GM18498 (cell line): ENCODE data around the gene OGFOD1.
A peak's percentile ranks its signal among the peaks of the same experiment; 100 is the strongest.
"Not testable (repeated sequence)": the region's sequence is repeated elsewhere in the genome, so short reads cannot be mapped to it uniquely, and the experiment has no call there.

Experiments used
- ATAC-seq: cut with Tn5 transposase; IDR thresholded peaks from one replicate; pipeline ENCODE4 v1.9.1; 2021; ENCODE audit warnings: mild to moderate bottlenecking, moderate library complexity; ENCODE audit not compliant: unreplicated experiment

Gene OGFOD1

DNA sequence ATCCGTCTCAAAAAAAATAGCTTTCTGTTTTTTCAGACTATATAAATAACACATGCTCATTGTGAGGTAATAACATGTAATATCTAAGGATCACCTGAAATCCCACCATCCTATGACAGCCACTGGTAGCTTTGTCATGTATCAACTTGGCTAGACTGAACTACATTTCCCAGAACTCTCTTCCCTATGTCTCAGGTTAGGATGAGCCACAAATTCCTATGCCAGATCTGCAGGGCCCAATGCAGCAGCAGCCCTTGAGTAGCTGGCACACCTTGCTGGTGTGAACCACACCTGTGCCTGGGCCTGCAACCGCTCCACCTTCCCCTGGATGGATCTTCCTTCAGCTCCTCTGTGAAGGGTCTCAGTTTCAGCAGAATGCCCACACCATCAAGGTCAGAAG is 28.1 kb downstream of the OGFOD1 start:
- no peak for ATAC-seq

DNA sequence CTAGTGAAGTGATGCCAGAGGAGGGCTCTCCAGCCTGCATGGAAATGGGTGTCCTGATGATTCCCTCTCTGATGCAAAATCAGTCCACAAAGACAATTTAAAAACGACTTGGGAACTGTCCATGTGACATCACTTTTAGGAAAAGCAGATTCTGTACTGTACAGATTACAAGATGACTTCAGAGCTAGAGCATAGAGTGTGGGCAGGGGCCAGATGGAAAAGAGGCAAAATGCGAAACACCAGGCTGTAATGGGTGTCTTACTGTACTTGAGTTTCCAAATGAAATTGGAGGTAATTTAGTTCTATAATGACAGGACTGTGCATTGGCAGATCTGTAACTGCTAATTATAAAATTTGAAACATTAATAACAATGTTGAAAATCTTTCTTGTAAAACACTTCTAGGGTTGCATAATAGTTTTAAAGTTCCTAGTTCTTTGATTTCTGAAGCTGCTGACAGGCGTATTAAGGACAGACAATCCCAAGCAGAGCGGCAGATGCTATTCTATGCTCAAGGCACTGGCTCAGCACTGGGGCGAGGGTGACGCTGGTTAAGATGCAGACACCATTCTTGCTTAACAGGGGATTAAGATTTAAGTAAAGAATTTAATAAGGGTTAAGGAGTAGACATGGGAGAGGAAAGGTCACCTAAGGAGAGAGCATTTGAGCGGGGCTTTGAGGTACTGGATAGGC is 29.6 kb downstream of the OGFOD1 start:
- no peak for ATAC-seq

DNA sequence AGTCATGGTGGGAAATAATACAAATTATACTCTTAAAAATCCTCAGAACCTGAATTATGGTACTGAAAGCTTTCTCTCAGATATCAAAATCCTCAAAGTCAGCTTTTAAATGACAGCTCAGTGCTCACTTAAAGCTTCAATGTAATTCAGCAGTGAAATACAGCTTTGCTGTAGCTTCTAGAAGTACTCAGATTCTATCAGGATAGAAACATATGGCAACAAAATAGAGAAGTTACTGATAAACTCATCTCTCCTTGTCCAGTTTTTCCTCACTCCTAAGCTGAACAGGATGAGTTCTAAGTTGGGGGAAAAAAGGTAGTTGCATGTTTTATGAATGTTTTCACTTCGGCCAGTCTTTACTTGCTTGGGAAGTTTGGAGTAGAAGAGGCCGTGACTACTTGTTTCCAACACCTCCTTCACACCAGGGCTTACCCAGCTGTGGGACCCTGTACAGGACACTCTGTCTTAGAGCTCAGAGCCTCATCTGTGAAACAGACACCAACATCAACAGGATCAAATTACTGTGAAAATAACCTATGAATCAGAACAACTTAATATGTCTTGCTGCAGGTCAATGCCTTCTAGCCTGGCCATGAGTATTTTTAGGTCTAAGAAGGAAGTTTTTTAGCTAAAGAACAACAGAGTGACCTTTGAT is 30.2 kb downstream of the OGFOD1 start:
- ATAC-seq = no peak

DNA sequence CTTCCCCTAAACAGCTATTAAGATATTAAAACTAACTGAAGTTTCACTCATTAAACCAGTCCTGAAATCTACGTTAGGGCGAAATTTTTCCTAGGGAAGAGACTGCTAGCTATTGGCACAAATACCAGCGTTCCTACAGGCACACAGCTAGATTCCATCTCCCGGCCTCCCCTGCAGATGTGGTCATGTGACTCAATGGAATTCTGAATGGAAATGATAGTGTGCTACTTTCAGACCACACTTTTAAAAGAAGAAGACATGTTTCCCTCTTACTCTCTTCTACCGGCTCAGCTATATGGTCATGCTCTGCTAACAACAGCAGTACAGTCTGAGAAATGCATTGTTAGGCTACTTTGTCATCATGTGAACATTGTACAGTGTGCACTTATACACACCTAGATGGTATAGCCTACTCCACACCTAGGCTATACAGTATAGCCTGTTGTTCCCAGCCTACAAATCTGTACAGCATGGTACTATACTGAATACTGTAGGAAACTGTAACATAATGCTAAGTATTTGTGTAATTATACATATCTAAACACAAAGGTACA is 31.4 kb downstream of the OGFOD1 start:
- ATAC-seq = no peak

DNA sequence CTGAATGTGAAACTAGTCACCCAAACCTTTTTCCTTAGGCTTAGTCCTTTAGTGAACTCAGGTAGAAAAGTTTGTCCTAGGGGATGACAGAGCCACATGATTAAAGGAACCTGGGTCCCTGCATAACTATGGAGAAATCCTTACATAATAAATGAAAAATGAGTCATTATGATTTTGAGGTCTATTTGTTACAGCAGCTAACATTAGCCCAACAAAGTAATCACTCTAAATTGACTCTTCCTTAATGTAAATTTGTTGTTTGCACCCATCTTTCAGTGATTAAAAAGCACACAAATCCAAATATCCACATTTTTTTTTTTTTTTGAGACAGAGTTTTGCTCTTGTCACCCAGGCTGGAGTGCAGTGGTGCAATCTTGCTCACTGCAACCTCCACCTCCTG is 32.0 kb downstream of the OGFOD1 start:
- no peak for ATAC-seq

DNA sequence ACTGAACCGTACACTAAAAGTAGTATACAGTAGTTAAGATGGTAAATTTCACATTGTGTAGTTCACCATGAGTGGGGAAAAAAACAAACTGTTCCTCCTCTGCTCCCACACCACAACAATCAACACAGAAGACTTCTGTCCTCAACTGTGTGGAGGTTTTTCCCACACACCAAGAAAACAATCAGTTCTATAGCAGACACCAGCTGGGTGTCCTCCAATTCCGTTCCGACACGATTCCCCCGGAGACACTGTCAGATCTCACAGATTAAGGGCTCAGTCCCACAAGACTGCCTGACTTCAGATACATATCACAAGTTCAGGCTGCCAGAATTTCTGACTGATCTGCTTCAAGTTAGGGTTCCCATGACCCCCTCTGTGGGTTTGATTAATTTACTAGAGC is 36.7 kb downstream of the OGFOD1 start:
- no peak for ATAC-seq

DNA sequence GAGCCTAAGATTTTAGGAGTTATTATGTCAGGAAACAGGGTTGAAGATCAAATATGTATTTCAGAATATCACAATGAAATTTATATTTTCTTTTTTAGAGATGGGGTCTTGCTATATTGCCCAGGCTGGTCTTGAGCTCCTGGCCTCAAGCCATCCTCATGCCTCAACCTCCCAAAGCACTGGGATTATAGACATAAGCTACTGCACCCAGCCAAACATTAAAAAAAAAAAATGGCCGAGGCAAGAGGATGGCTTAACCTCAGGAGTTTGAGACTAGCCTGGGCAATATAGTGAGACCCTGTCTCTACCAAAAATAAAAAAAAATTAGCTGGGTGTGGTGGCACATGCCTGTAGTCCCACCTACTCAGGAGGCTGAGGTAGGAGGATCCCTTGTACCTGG is 37.5 kb downstream of the OGFOD1 start:
- ATAC-seq = not testable (repeated sequence)

DNA sequence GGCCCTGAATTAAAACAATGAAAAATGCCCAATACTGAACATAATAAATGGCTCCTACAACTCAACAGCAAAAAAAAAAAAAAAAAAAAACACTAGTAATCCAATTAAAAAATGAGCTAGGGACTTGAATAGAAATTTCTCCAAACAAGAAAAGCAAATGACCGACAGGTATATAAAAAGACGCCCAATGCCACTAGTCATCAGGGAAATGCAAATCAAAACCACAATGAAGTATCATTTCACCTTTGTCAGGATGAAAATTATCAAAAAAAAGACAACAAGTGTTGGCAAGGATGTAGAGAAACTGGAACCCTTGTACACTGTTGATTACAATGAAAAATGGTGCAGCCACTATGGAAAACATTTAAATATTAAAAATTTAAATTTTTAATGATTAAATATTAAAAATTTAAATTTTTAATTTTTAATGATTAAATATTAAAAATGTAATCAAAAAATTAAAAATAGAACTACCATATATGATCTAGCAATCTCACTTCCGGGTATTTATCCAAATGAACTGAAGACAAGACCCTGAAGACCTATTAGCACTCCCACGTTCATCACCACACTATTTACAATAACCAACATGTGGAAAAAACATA is 40.4 kb downstream of the OGFOD1 start:
- no peak for ATAC-seq

DNA sequence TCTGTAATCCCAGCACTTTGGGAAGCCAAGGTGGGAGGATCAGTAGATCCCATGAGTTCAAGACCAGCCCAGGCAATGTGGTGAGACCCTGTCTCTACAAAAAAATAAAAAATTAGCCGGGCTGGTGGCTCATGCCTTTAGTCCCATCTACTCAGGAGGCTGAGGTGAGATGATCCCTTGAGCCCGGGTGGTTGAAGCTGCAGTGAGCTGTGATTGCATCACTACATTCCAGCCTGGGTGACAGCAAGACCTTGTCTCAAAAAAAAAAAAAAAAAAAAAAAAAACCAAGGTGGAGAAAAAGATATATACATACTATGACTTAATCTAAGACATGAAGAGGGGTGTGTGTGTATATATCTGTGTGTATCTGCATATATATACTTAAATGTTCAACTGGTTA is 41.8 kb downstream of the OGFOD1 start:
- ATAC-seq = no peak

DNA sequence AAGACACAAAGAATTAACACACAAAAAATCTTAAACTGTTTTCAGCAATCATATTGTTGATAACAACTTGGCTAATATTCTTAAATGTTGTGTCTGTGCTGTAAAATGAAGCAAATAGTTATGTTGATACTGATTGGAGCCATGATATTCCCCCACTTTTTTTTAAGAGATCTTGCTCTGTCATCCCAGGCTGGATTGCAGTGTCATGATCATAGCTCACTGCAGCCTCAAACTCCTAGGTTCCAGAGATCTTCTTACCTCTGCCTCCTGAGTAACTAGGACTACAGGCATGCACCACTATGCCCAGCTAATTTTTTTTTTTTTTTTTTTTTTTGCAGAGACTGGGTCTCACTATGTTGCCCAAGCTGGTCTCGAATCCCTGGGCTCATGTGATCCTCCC is 42.5 kb downstream of the OGFOD1 start:
- ATAC-seq = no peak

DNA sequence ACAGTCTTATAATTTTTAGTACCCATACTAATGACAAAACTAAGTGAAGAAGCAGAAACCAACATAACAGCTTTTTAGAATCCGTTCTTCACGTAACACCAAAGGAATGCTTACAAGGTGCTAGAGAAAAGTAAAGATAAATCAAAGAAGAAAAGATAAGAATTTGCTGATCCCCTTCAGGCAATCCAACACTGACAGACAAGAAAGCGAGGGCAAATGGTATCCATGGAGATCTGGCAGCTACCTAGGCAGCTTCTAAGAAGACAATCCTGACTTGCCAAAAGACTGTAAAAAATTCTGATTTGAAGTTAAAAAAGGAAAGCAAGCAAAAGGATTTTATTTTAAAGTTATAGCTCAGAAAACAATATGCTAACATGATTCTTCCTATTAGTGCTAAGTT is 53.8 kb downstream of the OGFOD1 start:
- ATAC-seq = no peak

DNA sequence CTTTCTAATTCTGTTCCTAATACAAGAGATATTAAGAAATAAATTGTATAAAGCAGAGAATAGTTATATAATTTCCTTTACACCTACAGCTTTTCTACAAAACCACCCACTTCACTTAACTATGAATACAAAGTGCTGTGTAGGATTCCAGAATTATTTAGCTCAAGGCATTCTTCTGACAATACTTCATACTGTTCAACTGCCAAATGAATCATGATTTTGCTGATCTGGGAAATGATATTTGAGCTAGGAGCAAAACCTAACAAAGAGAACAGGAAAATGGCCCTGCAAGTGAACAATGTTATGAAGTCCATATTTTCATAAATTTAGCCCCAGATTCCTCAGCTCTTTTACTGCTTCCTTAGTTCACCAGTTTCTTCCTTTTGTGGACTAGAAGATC is 55.6 kb downstream of the OGFOD1 start:
- no peak for ATAC-seq

DNA sequence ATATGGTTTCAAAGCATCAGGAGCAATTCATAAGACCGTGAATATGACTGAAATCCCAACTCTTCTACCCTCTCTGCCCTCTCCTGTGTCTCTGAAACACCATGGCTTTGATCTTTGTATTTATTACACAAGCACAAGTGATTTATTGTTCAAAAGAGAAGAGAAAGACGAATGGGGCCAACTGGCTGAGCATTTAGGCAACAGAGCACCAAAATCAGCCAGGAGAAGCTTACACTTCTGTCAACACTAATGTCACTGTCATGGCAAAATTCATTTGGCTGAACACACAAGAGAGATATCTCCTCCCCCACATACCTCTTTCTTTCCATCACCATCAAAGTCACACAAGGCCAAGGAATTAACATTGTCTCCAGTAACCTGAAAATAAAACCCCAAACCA is 59.2 kb downstream of the OGFOD1 start:
- ATAC-seq = no peak

DNA sequence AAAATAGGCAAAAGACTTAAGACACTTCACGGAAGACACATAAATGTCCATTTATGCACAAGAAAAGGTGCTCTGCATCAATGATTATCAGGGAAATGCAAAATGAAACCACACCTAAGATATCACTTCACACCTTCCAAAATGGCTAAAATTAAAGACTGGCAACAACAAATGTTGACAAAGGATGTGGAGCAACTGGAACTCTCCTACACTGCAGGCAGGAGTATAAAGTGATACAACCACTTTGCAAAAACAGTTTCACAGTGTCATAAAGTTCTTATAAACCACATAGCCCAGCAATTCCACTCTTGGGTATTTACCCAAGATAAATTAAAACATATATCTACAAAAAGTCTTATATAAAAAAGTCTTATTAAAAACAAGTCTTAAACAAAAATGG is 60.7 kb downstream of the OGFOD1 start:
- no peak for ATAC-seq

DNA sequence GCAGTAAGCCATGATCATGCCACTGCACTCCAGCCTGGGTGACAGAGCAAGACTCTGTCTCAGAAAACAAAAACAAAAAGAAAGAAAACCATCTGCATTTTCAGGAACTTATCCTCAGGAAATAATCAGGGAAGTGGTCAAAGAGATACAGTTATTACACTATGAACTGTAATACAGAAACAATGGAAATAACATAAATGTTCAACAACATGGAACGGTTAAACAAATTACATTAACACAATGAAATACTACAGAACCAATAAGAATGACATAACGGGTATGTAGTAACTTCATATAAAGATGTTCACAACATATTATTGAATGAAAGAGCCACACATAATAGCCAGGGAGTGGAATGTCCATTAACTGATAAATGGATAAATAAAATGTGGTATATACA is 61.7 kb downstream of the OGFOD1 start:
- ATAC-seq = no peak

DNA sequence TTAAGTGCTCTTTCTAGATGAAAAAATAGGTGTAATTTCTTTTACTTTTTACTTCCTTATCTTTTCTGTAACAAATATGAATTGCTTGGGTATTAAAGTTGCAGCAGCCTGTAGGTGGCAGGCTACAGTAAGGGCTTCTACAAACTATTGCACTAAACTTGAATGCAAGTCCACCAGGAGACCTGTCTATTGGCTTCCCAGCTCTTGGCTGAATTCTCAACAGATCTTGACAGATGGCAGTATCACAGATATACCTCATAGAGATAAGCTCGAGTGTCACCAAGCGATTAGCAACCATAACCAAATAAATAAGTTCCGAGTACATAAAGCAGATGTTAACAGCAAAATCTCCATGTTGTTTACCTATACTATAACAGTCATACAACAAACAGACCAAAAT is 62.6 kb downstream of the OGFOD1 start:
- ATAC-seq = no peak

DNA sequence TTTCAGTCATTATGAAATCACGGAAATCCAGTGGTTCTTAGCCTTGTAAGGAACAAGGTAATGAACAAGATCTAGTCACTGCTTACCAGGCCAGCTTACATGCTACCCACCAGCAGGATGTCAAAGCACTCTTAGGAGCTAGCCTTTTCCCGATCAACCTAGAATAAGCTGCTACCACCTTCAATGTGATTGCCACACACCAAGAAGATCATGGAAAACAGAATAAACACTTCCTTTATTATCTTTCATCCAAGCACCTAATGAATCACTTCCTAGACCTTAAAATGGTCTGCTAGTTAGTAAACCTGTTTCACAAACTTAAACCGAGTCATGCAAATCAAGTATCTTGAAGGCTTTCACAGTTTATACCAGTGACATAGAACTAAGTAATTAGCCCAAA is 63.5 kb downstream of the OGFOD1 start:
- no peak for ATAC-seq

DNA sequence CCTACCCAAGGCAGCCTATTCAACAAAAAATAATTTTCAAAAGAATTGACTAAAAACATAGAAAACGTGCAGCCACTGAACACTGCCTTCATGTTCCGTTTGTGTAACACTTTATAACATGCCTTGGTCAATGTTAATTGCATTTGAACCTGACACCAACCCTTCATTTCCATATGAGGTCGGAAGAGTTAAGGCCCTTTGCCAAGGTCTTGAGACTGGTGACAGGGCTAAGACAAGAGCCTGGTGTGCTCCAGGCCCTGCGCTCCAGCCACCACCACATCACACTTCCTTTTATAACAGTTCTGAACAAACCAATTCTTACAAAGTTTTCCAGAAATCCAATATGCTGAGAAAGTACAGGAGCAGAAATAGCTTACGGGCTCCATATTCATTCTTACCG is 64.3 kb downstream of the OGFOD1 start:
- ATAC-seq = no peak

DNA sequence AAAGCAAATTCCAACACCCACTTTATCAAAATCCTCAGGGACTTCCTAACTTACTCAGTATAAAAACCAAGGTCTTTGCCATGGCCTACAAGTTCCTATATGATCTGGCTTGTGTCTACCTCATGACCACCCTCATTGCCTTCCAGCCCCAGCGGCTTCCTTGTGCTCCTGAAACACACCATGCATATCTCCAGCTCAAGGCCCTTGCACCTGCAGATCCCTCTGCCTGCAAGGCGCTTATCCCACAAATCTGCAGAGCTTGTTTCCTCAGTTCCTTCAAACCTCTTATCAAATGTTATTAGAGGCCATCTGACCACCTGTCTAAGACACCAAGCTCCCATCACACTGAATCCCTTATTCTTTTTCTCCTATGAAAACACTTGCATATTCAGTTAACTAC is 65.9 kb downstream of the OGFOD1 start:
- no peak for ATAC-seq

DNA sequence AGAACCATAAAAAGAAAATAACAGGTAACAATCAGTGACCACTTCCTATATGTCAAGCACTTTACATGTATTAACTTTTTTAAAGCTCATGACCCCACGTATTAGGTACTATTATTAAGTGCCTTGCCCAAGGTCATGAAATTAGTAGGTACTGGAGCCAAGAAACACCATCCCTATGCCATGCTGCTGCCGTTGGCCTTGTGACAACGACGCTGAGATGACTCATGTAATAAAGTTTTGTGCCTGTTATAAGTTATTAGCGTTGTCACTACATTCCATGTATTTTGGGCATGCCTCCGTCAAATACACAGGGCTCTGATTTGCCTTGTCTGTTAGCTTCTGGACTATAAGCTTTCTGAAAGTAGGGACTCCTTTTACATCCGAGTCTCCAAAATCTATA is 67.1 kb downstream of the OGFOD1 start:
- no peak for ATAC-seq

DNA sequence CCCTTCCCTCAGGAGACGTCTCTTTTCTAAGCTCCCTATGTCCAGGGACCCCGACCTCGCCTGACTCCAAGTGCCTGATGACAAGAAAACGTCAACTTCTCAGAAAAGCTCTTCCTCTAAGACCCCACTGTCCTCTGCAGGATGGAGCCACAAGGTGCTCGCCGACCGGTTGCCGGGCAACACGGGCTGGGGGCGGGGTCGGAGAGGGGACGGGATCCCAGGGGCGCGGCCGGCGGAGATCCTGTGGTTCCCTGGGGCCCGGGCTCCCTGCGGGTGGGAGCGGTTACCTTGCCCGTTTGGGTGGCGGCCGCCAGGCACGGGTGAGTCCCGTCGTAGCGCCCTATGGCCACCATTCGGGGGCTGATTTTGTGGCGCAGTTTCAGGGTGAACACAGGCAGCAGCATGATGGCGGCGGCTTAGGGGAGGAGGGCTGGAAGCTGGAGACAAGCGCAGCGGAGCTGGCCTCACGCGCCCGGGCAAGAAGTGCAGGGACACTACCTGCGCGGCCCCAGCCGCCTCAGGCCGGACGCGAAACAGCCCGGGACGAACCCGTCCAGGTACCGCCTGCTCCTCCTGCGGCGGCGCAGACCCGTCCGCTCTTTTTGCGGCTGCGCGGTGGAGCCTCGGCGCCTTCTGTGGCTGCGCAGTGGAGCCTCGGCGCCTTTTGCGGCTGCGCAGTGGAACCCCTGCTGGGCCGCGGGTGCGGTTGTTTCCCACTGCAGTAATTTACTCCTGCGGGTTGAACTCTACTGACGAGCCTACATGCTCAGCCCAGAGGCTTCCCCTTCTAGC is 68.3 kb downstream of the OGFOD1 start, which contains the start of gene BBS2:
Gene BBS2, minus strand, starts transcription at position 566 of the 792 bp plus-strand sequence. Its CDS starts 162 bp downstream, at position 404.
- ATAC-seq = peak; percentile 87
